Measurements from ENCODE around the gene PPFIBP1.
"Not testable (repeated sequence)": the region's sequence is repeated elsewhere in the genome, so short reads cannot be mapped to it uniquely, and the experiment has no call there.

The PPFIBP1 gene

GRCh38 chr12:27542628-27543027, 18.6 kb downstream of the PPFIBP1 start:
- DNase-seq (ENCODE audit: low spot score), result no peak
- in situ Hi-C loops (cut with MboI; ENCODE audit: low sequenced_read_pairs, unreplicated experiment), result no loop called here
- TF ChIP-seq CTCF (IDR thresholded peaks at IDR 0.05; ENCODE audit: borderline replicate concordance, control extremely low read depth, extremely low read depth, insufficient read depth, missing control alignments), result no peak

GRCh38 chr12:27544858-27545257, 20.9 kb downstream of the PPFIBP1 start:
- DNase-seq (ENCODE audit: low spot score); in situ Hi-C loops (cut with MboI; ENCODE audit: low sequenced_read_pairs, unreplicated experiment): not testable (repeated sequence)

DNA sequence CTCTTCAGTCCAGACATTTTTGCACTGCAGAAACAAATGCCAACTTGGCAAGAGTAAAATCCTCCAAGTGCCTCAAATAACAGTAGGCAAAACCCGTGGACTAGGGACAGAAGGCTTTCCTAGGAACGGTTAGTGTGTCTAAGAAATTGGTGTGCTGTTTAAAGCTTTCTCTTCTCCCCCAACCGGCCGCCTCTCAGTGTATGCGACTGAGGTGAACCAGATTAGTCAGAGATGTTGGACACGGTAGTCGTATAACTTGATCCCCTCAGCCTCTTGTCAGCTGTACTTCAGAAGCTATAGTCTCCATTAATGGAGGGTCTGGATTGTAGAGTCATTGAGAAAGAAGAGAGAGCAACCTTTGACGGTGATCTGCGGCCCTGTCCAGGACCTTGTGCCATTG, 21.7 kb downstream of the PPFIBP1 start:
- in situ Hi-C loops (cut with MboI; ENCODE audit: low sequenced_read_pairs, unreplicated experiment), result no loop called here
- no peak for DNase-seq (ENCODE audit: low spot score)
- TF ChIP-seq CTCF (IDR thresholded peaks at IDR 0.05; ENCODE audit: borderline replicate concordance, control extremely low read depth, extremely low read depth, insufficient read depth, missing control alignments), result no peak

GRCh38 chr12:27547592-27547991, 23.6 kb downstream of the PPFIBP1 start:
- no peak for TF ChIP-seq CTCF (IDR thresholded peaks at IDR 0.05; ENCODE audit: borderline replicate concordance, control extremely low read depth, extremely low read depth, insufficient read depth, missing control alignments)
- in situ Hi-C loops (cut with MboI; ENCODE audit: low sequenced_read_pairs, unreplicated experiment), result no loop called here
- no peak for DNase-seq (ENCODE audit: low spot score)

GRCh38 chr12:27548301-27549199, 24.5 kb downstream of the PPFIBP1 start:
- in situ Hi-C loops (cut with MboI; ENCODE audit: low sequenced_read_pairs, unreplicated experiment), result no loop called here
- no peak for TF ChIP-seq CTCF (IDR thresholded peaks at IDR 0.05; ENCODE audit: borderline replicate concordance, control extremely low read depth, extremely low read depth, insufficient read depth, missing control alignments)
- DNase-seq (ENCODE audit: low spot score), result no peak

DNA sequence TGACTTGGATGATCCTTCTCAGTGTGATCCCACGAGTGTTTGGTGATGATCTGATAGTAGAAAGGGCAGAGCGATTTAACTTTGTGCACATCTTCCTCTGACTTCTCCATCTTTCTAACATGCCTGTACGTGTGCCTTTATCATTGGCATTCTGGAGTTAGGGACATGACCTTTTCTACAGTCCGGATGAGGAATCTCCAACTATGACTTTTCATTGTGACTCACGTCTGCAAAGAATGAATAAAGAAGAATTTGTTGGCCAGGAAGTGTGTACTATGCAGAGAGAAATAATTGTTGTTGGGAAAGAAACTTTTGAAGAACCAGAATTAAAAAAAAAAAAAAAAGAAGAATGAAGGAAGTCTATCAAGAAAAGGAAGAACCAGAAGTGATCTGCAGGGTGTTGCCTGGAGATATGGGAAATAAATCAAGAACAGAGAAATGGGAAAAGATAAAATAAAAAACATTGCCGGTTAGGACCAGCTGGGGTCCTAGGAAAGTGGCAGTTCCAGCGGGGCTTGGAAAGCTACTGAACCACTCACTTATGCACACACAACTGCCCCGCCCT, 25.3 kb downstream of the PPFIBP1 start:
- in situ Hi-C loops (cut with MboI; ENCODE audit: low sequenced_read_pairs, unreplicated experiment), result no loop called here
- no peak for DNase-seq (ENCODE audit: low spot score)
- no peak for TF ChIP-seq CTCF (IDR thresholded peaks at IDR 0.05; ENCODE audit: borderline replicate concordance, control extremely low read depth, extremely low read depth, insufficient read depth, missing control alignments)

Data from GM13976 (cell line).